ENCODE results near the gene ATXN1.

ATXN1 gene

DNA sequence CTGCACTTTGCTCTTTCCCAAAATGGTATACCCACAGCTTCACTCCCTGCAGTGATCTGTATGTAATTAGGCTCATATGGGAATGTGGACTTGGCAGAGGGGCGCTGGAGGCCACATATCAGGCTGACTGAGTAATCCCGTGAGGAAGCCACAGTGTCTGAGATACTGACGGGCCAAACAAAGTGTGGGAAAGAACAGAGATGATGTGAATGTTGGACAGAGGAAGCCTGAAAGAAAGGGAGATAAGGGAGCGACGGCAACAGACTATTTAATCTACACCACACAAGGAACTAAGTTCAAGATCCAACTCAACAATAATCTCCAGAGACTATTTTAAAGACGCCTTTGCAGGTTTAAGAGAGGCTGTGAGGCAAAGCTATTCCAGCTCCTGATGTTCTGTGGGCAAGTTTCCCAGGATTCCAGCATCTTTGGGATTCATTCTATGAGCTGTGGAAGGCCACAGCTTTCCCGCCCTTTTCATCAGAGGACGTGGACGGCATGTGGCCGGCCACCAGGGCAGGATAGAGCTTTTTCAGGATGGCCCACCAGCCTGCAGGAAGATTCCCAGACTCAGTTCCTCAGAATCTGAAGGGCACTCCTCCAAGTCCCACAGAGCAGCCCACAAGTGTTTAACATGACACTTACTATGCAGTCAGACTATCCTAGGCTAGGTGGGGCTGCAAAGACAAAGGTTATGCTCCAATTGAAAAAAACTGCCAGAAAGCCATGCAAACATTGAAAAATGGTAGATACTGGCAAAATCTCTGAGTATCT lies 237.5 kb downstream of the ATXN1 start:
- TF ChIP-seq Cebpa-rat (IDR thresholded peaks at IDR 0.05), result no peak
- Histone ChIP-seq H3K9ac (no peak overlapping the region), H3K4me2 (no peak overlapping the region), H3K36me3 (no peaks in the 10 kb centered on the region), H3K4me1 (no peaks in the 10 kb centered on the region), H4K20me1 (no peaks in the 10 kb centered on the region), H3K9me3 (no peaks in the 10 kb centered on the region), H3K27me3 (no peaks in the 10 kb centered on the region), H3K4me3 (no peak overlapping the region), H3K27ac (no peak overlapping the region)

DNA sequence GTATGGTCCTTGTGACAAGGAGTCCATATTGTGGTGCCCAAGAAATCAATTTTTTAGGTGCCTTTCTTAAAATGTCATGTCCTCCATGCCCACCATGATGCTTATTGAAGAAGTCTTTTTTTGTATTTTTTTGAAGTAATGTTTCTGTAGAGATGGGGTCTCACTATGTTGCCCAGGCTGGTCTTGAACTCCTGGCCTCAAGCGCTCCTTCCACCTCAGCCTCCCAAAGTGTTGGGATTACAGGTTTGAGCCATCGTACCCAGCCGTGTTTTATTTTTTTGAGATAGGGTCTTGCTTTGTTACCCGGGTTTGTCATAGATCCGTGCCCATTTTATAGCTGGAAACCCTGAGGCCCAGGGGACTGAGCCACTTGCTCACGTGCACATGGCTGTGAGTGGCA lies 238.3 kb downstream of the ATXN1 start:
- no peak for TF ChIP-seq Cebpa-rat (IDR thresholded peaks at IDR 0.05)
- H3K9ac ChIP-seq, result no peak overlapping the region
- no peak overlapping the region for H3K4me2 ChIP-seq
- H3K4me3 ChIP-seq, result no peak overlapping the region
- no peak overlapping the region for H3K27ac ChIP-seq
- no peaks in the 10 kb centered on the region for H4K20me1 ChIP-seq
- H3K27me3 ChIP-seq, result no peaks in the 10 kb centered on the region
- H3K36me3 ChIP-seq, result no peaks in the 10 kb centered on the region
- H3K9me3 ChIP-seq, result no peaks in the 10 kb centered on the region
- H3K4me1 ChIP-seq, result no peaks in the 10 kb centered on the region

DNA sequence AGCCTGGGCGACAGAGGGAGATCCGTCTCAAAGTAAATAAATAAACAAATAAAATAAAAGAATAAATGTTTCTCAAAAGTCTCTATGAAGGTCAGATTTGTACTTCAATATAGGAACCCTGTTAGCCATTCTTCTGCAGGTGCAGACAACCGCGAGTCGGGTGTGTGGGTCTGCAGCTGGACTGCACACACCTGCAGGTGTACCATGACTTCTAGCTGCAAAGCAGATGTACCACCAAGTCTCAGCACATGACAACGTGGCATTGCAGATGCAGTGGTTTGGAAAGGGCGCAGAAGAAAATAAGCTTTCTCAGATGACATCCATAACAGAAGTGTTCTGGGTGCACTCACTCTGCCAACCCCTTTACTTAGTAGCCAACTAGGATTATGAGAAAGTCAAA lies 239.7 kb downstream of the ATXN1 start:
- no peak overlapping the region for H3K27ac ChIP-seq
- H3K9me3 ChIP-seq, result no peaks in the 10 kb centered on the region
- no peaks in the 10 kb centered on the region for H3K36me3 ChIP-seq
- no peak overlapping the region for H3K4me3 ChIP-seq
- H3K9ac ChIP-seq, result no peak overlapping the region
- H3K4me2 ChIP-seq, result no peak overlapping the region
- TF ChIP-seq Cebpa-rat (IDR thresholded peaks at IDR 0.05), result no peak
- no peaks in the 10 kb centered on the region for H4K20me1 ChIP-seq
- no peaks in the 10 kb centered on the region for H3K27me3 ChIP-seq
- H3K4me1 ChIP-seq, result no peaks in the 10 kb centered on the region

DNA sequence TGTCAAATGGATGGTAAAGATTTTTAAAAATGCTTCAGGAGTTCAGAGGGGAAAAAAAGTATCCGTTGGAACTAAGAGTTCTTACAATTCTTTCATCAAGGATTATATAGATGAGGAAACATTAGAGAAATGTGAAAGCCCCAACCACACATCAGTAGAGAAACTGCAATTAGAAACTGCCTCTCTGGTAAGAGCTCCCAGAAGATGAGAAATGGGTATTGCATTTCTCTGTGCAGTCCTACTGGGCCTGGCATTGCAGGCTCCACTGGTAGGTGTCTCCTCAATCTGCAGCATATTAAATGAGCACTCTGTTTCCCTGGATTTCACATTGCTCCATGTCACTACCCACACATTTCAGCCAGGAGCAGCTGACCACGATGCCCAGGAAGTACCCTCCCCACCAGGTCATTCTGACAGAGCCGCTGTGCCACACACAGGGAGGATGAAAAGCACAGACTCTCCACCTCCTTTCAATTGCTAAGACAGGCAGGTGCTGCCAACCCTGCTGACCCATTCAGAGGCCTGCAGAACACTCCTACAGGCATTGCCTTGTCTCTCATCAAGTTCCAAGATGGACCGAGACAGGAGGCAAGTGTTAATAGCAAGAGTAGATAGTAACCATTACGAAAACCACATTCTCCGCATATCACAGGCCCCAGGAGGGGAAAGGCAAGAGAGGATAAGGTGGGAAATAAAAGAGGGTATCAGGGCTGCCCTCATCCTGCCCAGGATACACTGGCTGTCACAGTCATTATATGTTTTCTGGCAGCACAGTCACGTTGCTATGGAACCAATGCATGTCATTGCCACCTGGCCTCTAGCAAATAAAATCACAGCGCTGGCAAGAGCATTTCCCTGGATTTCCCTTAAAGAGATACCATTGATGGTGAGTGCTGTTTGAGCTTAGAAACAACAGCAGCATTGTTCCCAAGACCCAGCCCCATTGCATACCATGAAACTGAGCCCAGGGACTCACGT lies 241.7 kb downstream of the ATXN1 start:
- Histone ChIP-seq H3K4me1 (no peaks in the 10 kb centered on the region), H3K27me3 (no peaks in the 10 kb centered on the region), H3K9me3 (no peaks in the 10 kb centered on the region), H3K9ac (no peak overlapping the region), H3K4me2 (no peak overlapping the region), H3K36me3 (no peaks in the 10 kb centered on the region), H3K4me3 (no peak overlapping the region), H4K20me1 (no peaks in the 10 kb centered on the region), H3K27ac (no peak overlapping the region)
- no peak for TF ChIP-seq Cebpa-rat (IDR thresholded peaks at IDR 0.05)

DNA sequence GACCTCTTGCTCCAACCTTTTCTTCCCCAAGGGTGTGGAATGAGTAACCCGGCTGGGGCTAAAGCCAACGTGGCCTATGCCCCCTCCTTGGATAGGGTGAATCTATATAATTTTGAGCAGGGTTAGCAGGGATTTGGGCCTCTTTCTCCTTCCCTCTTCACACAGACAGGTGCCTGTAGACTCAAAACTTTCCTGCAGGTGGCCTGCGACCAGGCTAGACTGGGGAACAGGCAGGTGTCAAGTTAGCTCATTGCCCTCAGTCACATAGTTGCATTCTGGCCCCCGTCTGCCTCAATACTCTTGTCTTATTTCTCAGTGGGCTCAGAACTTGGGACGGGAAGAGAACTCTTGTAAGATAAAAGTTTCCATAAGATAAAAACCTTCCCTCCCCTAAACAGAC lies 243.0 kb downstream of the ATXN1 start:
- no peaks in the 10 kb centered on the region for H3K36me3 ChIP-seq
- H3K27me3 ChIP-seq, result no peaks in the 10 kb centered on the region
- H3K4me3 ChIP-seq, result no peak overlapping the region
- H4K20me1 ChIP-seq, result no peaks in the 10 kb centered on the region
- no peak overlapping the region for H3K27ac ChIP-seq
- no peak overlapping the region for H3K9ac ChIP-seq
- H3K9me3 ChIP-seq, result no peaks in the 10 kb centered on the region
- H3K4me2 ChIP-seq, result no peak overlapping the region
- H3K4me1 ChIP-seq, result peaks cover 6% of the 10 kb centered on the region
- TF ChIP-seq Cebpa-rat (IDR thresholded peaks at IDR 0.05), result no peak

DNA sequence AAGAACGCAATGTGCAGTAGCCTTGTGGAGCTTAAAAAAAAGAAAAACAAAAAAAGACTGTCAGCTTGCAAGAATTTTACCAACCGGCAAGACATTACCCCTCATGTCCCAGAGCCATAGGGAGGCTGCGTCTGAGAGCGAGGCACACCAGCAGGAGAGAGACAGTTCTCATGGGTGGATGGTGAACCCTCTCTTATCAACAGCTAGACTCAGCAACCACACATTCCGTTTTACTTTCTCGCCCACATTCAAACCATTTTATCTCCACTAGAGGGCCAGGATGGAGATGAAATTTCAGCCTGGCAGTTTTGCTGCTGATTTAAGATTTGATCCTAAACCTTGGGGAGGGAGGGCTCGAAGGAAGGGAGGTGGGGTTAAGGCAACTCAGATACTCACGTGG lies 247.0 kb downstream of the ATXN1 start:
- H3K36me3 ChIP-seq, result no peaks in the 10 kb centered on the region
- H4K20me1 ChIP-seq, result no peaks in the 10 kb centered on the region
- no peaks in the 10 kb centered on the region for H3K9me3 ChIP-seq
- peak overlapping the region; percentile 22; the same call in 1 of the 2 replicates for H3K4me2 ChIP-seq
- H3K4me1 ChIP-seq, result peaks cover 17% of the 10 kb centered on the region
- H3K27ac ChIP-seq, result no peak overlapping the region
- TF ChIP-seq Cebpa-rat (IDR thresholded peaks at IDR 0.05), result no peak
- H3K4me3 ChIP-seq, result no peak overlapping the region
- H3K27me3 ChIP-seq, result no peaks in the 10 kb centered on the region
- no peak overlapping the region for H3K9ac ChIP-seq

DNA sequence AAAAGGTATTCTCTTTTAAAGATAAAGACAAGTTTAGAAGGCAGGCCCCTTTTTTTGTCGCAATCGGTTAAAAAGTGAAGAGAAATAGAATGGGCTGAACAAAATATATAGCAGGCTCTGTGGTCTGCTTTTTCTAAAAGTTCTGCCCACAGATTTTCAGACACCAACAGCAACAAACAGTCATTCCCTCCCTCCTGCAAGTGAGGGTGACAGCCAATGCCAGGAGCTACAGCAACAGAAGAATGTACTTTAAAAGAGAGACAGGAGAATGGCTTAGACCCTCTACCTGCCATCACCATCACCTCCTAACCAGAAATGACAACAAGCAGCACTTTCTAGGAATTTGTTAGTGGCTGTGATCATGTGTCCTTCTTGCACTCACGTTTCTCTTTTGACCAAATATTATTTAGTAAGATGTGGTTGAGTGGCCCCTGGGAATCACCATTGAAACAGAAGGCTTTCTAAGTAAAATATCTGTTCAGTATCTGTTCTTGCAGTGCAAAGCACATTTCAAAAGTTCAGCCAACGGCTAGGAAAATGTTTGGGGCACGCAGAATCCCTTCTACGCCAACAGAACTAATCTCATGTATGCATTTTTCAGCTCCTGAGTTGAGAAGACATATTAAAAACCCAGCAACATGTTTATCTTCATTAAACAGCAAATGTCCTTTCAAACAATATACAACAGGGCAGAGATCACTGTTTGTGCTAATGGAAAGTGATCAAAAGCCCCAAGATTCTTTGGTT lies 248.5 kb downstream of the ATXN1 start:
- Histone ChIP-seq H3K27me3 (no peaks in the 10 kb centered on the region), H3K4me1 (peaks cover 17% of the 10 kb centered on the region), H4K20me1 (no peaks in the 10 kb centered on the region), H3K4me3 (no peak overlapping the region), H3K4me2 (peak overlapping the region; percentile 22; the same call in 1 of the 2 replicates), H3K9me3 (no peaks in the 10 kb centered on the region), H3K36me3 (no peaks in the 10 kb centered on the region), H3K9ac (no peak overlapping the region), H3K27ac (no peak overlapping the region)
- no peak for TF ChIP-seq Cebpa-rat (IDR thresholded peaks at IDR 0.05)

DNA sequence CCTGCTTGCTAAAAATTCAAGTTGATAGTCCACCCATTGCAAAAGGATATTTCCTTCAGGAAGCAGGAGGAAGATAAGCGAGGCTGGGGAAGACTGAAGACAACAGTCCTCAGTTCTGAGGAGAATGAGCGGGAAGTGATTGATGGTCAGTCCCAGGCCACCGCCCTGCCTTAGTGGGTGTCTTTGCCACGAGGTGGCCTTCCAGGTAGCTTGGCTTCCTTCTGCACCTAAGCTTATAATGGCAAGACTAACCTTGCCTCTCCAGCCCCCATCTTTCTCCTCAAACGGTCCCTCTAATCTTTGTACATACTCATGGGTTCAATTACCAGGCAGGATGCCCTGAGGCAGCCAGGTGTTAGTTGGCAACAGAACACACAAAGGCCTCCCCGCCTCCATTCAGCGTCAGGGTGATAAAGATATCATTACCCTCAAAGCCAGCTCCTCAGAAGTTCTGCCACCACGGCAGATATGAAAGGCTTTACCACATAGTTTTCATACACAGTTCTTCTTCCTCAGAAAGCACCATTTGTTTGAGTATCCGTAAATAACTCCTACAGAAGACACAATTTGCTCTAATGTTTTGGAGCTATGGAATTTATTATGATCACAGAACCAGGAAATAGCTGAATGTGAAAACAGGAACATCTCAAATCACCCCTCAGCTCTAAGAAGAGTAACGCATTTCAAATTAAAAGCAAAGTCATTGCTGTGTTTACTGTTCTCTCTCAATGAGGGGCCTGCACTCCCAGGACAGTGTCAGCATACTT lies 249.4 kb downstream of the ATXN1 start:
- Histone ChIP-seq H3K36me3 (no peaks in the 10 kb centered on the region), H3K9ac (no peak overlapping the region), H3K9me3 (no peaks in the 10 kb centered on the region), H3K27ac (no peak overlapping the region), H3K27me3 (no peaks in the 10 kb centered on the region), H3K4me2 (no peak overlapping the region), H3K4me3 (no peak overlapping the region), H4K20me1 (no peaks in the 10 kb centered on the region), H3K4me1 (peaks cover 17% of the 10 kb centered on the region)
- no peak for TF ChIP-seq Cebpa-rat (IDR thresholded peaks at IDR 0.05)

DNA sequence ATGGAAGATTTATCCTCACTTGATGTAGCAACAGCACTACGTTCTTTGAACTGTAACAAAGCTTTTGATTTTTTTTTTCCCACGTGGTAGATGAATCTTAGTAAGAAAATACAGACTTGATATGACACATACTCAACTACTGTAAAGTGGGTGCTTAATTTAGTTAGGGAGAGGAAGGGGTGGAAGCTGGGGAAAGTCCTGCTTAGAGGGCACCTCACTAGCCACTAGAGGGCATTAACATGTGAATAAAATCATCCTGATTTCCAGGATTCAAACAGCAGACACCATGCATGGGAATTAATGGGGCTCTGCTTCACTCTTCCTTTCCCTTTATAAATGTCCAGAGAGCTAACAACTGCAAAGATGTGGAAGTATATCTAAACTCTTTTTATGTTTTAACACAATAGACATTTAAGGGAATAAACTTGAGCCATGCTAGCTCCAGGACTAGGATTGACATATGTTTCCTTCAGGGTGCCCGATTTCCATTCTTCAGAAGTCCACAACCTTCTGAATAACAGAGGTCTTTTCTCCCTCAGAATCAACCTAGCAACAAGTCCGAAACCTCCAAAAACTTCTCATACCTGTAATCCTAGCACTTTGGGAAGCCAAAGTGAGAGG lies 250.1 kb downstream of the ATXN1 start:
- Histone ChIP-seq H3K36me3 (no peaks in the 10 kb centered on the region), H3K27me3 (no peaks in the 10 kb centered on the region), H3K4me2 (no peak overlapping the region), H3K27ac (no peak overlapping the region), H3K9ac (no peak overlapping the region), H3K4me3 (no peak overlapping the region), H3K4me1 (peaks cover 17% of the 10 kb centered on the region), H3K9me3 (no peaks in the 10 kb centered on the region), H4K20me1 (no peaks in the 10 kb centered on the region)
- TF ChIP-seq Cebpa-rat (IDR thresholded peaks at IDR 0.05), result no peak

Measured in BLaER1 (cell line).